Keratinocyte (primary cell): ENCODE data around the gene MAGI3.

Experiments used
- EZH2 ChIP-seq: IDR thresholded peaks from one replicate; pipeline ENCODE4 v1.6.1; 2012; ENCODE audit warnings: inconsistent platforms, mild to moderate bottlenecking, low read length, moderate library complexity
- TF ChIP-seq, protein P1 (sequence below), 3 experiments: IDR thresholded peaks in 1 of 3; conservative IDR thresholded peaks in 1 of 3; optimal IDR thresholded peaks in 1 of 3; 2 replicates in 2 of 3; 3 replicates in 1 of 3; pipeline versions ENCODE3 to v1.5.1; 2011; ENCODE audit warnings: low read length in 3 of 3, mild to moderate bottlenecking in 3 of 3, moderate library complexity in 2 of 3, control low read depth in 1 of 3, inconsistent platforms in 1 of 3; ENCODE audit not compliant: insufficient read depth in 2 of 3; ENCODE audit errors: extremely low read depth in 1 of 3

GRCh38 chr1:113674591-113674990 lies 284.3 kb downstream of the MAGI3 start:
- no peak for TF ChIP-seq EZH2
- TF ChIP-seq, protein P1, sequence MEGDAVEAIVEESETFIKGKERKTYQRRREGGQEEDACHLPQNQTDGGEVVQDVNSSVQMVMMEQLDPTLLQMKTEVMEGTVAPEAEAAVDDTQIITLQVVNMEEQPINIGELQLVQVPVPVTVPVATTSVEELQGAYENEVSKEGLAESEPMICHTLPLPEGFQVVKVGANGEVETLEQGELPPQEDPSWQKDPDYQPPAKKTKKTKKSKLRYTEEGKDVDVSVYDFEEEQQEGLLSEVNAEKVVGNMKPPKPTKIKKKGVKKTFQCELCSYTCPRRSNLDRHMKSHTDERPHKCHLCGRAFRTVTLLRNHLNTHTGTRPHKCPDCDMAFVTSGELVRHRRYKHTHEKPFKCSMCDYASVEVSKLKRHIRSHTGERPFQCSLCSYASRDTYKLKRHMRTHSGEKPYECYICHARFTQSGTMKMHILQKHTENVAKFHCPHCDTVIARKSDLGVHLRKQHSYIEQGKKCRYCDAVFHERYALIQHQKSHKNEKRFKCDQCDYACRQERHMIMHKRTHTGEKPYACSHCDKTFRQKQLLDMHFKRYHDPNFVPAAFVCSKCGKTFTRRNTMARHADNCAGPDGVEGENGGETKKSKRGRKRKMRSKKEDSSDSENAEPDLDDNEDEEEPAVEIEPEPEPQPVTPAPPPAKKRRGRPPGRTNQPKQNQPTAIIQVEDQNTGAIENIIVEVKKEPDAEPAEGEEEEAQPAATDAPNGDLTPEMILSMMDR (optimal IDR thresholded peaks at IDR 0.05 in 1 of 3, IDR thresholded peaks at IDR 0.05 in 1 of 3, conservative IDR thresholded peaks at IDR 0.05 in 1 of 3; ENCODE audit: extremely low read depth in 1 of 3, insufficient read depth in 2 of 3, low read length in 3 of 3), result no peak
